ENCODE data around the gene ESYT3.

Gene ESYT3

DNA sequence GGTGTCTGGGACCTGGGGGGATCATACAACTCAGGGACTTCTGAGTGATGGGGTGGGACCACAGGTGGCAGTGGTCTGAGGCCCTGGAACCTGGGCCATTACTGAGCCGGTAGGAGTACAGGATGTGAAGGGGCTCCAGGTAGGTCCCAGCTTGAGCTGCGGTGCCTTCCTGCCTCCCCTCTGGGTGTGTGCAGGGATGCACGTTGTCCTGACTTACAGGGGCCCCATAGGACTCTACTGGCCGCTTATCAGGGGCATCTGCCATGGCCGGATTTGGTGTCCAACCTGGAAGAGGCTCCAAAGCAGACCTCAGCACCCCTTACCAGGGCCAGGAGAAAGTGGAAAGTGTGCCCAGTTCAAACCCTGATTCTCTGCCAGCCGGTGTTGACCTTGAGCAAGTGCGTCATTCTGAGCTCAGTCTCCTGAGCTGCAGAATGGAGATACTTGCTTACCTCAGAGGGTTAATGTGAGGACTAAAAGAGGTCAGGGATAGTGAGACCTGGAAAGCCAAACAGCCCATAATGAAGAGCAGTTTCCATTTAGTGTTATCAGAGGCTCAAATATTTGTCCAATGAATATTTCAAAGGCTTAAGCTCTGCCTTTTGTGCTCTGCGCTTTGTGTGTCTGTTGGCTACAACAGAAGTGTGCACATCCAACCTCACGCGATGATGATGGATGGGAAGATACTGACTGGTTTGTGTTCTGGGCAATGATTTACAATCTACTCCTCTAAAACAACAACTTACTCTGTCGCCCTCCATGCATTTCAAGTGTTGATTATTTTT lies 35.4 kb upstream of the ESYT3 start:
- H3K4me3 ChIP-seq (ENCODE audit: low read depth, low read length): no peak overlapping the region
- TF ChIP-seq MYC (IDR thresholded peaks at IDR 0.05; ENCODE audit: low read depth, low read length) (no peak), POLR2A (IDR thresholded peaks at IDR 0.05; ENCODE audit: extremely low read depth, insufficient read length) (no peak)
- DNase-seq (ENCODE audit: low read depth): no peak

DNA sequence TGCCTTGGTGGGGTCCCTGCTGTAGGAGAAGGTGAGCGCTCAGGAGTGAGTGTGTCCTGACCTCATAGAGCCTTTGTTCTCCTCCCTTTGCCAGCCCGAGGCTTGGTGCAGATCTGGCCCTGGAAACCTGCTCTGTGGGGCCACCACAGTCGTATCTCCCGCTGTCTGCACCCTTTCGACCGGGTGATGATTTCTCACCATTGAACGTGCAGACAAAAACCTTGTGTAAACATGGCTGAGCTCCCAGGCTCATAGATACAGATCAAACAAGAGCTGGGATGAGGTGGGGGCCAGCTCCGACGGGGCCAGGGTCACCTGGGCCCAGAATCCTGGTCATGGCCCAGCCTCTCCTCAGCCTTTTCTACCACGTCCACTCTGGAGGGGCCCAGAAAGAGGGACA lies 34.6 kb upstream of the ESYT3 start:
- DNase-seq (ENCODE audit: low read depth): no peak
- no peak overlapping the region for H3K4me3 ChIP-seq (ENCODE audit: low read depth, low read length)
- TF ChIP-seq MAX (IDR thresholded peaks at IDR 0.05; ENCODE audit: low read depth, low read length) (no peak), POLR2A (IDR thresholded peaks at IDR 0.05; ENCODE audit: extremely low read depth, insufficient read length) (no peak), CTCF (IDR thresholded peaks at IDR 0.05; ENCODE audit: low read depth, low read length) (no peak), MYC (IDR thresholded peaks at IDR 0.05; ENCODE audit: low read depth, low read length) (no peak)

GRCh38 chr3:138400651-138401070 lies 33.8 kb upstream of the ESYT3 start:
- DNase-seq (ENCODE audit: low read depth): no peak
- TF ChIP-seq POLR2A (IDR thresholded peaks at IDR 0.05; ENCODE audit: extremely low read depth, insufficient read length) (no peak), MYC (IDR thresholded peaks at IDR 0.05; ENCODE audit: low read depth, low read length) (no peak), CTCF (IDR thresholded peaks at IDR 0.05; ENCODE audit: low read depth, low read length) (no peak), MAX (IDR thresholded peaks at IDR 0.05; ENCODE audit: low read depth, low read length) (no peak)
- H3K4me3 ChIP-seq (ENCODE audit: low read depth, low read length): no peak overlapping the region

GRCh38 chr3:138401834-138402233 lies 32.6 kb upstream of the ESYT3 start:
- H3K4me3 ChIP-seq (ENCODE audit: low read depth, low read length): no peak overlapping the region
- no peak for TF ChIP-seq POLR2A (IDR thresholded peaks at IDR 0.05; ENCODE audit: extremely low read depth, insufficient read length)
- TF ChIP-seq MAX (IDR thresholded peaks at IDR 0.05; ENCODE audit: low read depth, low read length): no peak
- no peak for TF ChIP-seq MYC (IDR thresholded peaks at IDR 0.05; ENCODE audit: low read depth, low read length)
- TF ChIP-seq CTCF (IDR thresholded peaks at IDR 0.05; ENCODE audit: low read depth, low read length): no peak
- no peak for DNase-seq (ENCODE audit: low read depth)

- no peak overlapping the region for H3K4me3 ChIP-seq (ENCODE audit: low read depth, low read length)
- no peak for DNase-seq (ENCODE audit: low read depth)
- TF ChIP-seq POLR2A (IDR thresholded peaks at IDR 0.05; ENCODE audit: extremely low read depth, insufficient read length) (no peak), MAX (IDR thresholded peaks at IDR 0.05; ENCODE audit: low read depth, low read length) (no peak), CTCF (IDR thresholded peaks at IDR 0.05; ENCODE audit: low read depth, low read length) (no peak), MYC (IDR thresholded peaks at IDR 0.05; ENCODE audit: low read depth, low read length) (no peak)
Observed at GRCh38 chr3:138404121-138404520, 30.3 kb upstream of the ESYT3 start.

GRCh38 chr3:138405001-138405400 lies 29.4 kb upstream of the ESYT3 start:
- DNase-seq (ENCODE audit: low read depth): no peak
- TF ChIP-seq MYC (IDR thresholded peaks at IDR 0.05; ENCODE audit: low read depth, low read length): no peak
- TF ChIP-seq CTCF (IDR thresholded peaks at IDR 0.05; ENCODE audit: low read depth, low read length): no peak
- no peak for TF ChIP-seq POLR2A (IDR thresholded peaks at IDR 0.05; ENCODE audit: extremely low read depth, insufficient read length)
- TF ChIP-seq MAX (IDR thresholded peaks at IDR 0.05; ENCODE audit: low read depth, low read length): no peak

More at GRCh38 chr3:138405001-138405400, 29.4 kb upstream of the ESYT3 start:
- no peak overlapping the region for H3K4me3 ChIP-seq (ENCODE audit: low read depth, low read length)
